ENCODE measurements around the gene MPST.

GRCh38 chr22:37008365-37008764 is 11.2 kb upstream of the MPST start:
- TF ChIP-seq CTCF (IDR thresholded peaks at IDR 0.05) (no peak), POLR2A (IDR thresholded peaks at IDR 0.05) (no peak), POLR2AphosphoS5 (IDR thresholded peaks at IDR 0.05) (no peak)

Measured in suprapubic skin (tissue), 4 donors.